ENCODE measurements around the gene ADAMTS6.

DNA sequence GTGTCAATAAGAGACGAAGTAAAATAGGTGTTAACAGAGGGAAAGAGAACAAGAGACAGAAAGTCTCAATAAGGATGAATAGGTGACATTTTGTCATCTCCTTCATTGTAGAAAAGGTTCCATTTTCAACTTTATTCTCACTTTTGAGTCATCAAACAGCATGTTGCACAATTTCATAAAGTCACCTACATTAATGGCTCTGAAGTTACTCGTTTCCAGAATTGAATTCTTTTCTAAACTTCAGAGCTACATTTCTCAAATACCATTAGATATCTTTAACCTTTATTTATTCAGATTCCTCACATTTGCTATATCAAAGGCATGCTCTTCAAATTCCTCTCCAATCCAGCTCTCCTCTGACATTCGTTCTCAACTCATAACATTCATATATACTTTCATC is 13.1 kb downstream of the ADAMTS6 start:
- TF ChIP-seq, protein P1, sequence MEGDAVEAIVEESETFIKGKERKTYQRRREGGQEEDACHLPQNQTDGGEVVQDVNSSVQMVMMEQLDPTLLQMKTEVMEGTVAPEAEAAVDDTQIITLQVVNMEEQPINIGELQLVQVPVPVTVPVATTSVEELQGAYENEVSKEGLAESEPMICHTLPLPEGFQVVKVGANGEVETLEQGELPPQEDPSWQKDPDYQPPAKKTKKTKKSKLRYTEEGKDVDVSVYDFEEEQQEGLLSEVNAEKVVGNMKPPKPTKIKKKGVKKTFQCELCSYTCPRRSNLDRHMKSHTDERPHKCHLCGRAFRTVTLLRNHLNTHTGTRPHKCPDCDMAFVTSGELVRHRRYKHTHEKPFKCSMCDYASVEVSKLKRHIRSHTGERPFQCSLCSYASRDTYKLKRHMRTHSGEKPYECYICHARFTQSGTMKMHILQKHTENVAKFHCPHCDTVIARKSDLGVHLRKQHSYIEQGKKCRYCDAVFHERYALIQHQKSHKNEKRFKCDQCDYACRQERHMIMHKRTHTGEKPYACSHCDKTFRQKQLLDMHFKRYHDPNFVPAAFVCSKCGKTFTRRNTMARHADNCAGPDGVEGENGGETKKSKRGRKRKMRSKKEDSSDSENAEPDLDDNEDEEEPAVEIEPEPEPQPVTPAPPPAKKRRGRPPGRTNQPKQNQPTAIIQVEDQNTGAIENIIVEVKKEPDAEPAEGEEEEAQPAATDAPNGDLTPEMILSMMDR (IDR thresholded peaks at IDR 0.05) = no peak
- no peak for TF ChIP-seq POLR2AphosphoS5 (IDR thresholded peaks at IDR 0.05)
- TF ChIP-seq POLR2A (IDR thresholded peaks at IDR 0.05) = no peak
